Loucy (cell line): ENCODE measurements around the gene C14orf180.

Source experiments
- H2AFZ ChIP-seq: fragments of 200-600 bp; sonication (generic); 2 replicates; pipeline ENCODE4 v1.6.0; 2016; ENCODE audit warnings: antibody characterized with exemption, mild to moderate bottlenecking, low read length, moderate library complexity
- H3F3A ChIP-seq: fragments of 200-600 bp; 2 replicates; pipeline ENCODE4 v1.6.0; 2016; ENCODE audit warnings: antibody characterized with exemption, low read depth, mild to moderate bottlenecking
- H3K27me3 ChIP-seq: fragments of 200-600 bp; sonication (generic); 2 replicates; pipeline ENCODE4 v1.6.1; 2014; ENCODE audit warnings: low read length, mild to moderate bottlenecking; ENCODE audit not compliant: insufficient read depth, poor library complexity, severe bottlenecking
- H3K36me3 ChIP-seq: fragments of 200-600 bp; sonication (generic); 2 replicates; pipeline ENCODE4 v1.6.1; 2016; ENCODE audit warnings: low read length; ENCODE audit not compliant: insufficient read depth
- H3K4me1 ChIP-seq: fragments of 200-600 bp; sonication (generic); 2 replicates; pipeline ENCODE4 v1.5.1; 2014; ENCODE audit warnings: low read length, mild to moderate bottlenecking; ENCODE audit not compliant: insufficient read depth, poor library complexity, severe bottlenecking
- H3K4me2 ChIP-seq: fragments of 200-600 bp; sonication (generic); 2 replicates; pipeline ENCODE4 v1.6.0; 2014; ENCODE audit warnings: antibody characterized with exemption, low read length, low read depth, mild to moderate bottlenecking; ENCODE audit not compliant: poor library complexity, severe bottlenecking
- H3K4me3 ChIP-seq: fragments of 200-600 bp; sonication (generic); 2 replicates; pipeline ENCODE4 v1.5.1; 2014; ENCODE audit warnings: low read length, mild to moderate bottlenecking, mixed read lengths; ENCODE audit not compliant: poor library complexity, severe bottlenecking
- H3K79me2 ChIP-seq: fragments of 200-600 bp; sonication (generic); 2 replicates; pipeline ENCODE4 v1.6.1; 2014; ENCODE audit warnings: low read length; ENCODE audit not compliant: insufficient read depth
- H3K9ac ChIP-seq: fragments of 200-600 bp; sonication (generic); 2 replicates; pipeline ENCODE4 v1.6.0; 2014; ENCODE audit warnings: mild to moderate bottlenecking, low read depth, low read length, moderate library complexity; ENCODE audit not compliant: poor library complexity, severe bottlenecking
- H3K9me2 ChIP-seq: fragments of 200-600 bp; sonication (generic); replicated peaks from 2 replicates; pipeline ENCODE4 v1.6.1; 2016; ENCODE audit warnings: low read depth, low read length, mixed read lengths
- H3K9me3 ChIP-seq: fragments of 200-600 bp; sonication (generic); 2 replicates; pipeline ENCODE4 v1.6.1; 2014; ENCODE audit warnings: mild to moderate bottlenecking, antibody characterized with exemption, low read length, low read depth; ENCODE audit not compliant: insufficient read depth
- H4K20me1 ChIP-seq: fragments of 200-600 bp; sonication (generic); 2 replicates; pipeline ENCODE4 v1.6.0; 2014; ENCODE audit warnings: antibody characterized with exemption, low read length, mild to moderate bottlenecking; ENCODE audit not compliant: insufficient read depth, poor library complexity, severe bottlenecking
- CTCF ChIP-seq: fragments of 200-600 bp; sonication (generic); conservative IDR thresholded peaks from 2 replicates; pipeline ENCODE4 v1.5.1; 2014; ENCODE audit warnings: mild to moderate bottlenecking, antibody characterized with exemption, low read length
- EZH2phosphoT487 ChIP-seq: fragments of 200-600 bp; IDR thresholded peaks from 2 replicates; pipeline ENCODE4 v1.6.1; 2018; ENCODE audit warnings: antibody characterized with exemption, mild to moderate bottlenecking, moderate library complexity, borderline replicate concordance

The C14orf180 gene

DNA sequence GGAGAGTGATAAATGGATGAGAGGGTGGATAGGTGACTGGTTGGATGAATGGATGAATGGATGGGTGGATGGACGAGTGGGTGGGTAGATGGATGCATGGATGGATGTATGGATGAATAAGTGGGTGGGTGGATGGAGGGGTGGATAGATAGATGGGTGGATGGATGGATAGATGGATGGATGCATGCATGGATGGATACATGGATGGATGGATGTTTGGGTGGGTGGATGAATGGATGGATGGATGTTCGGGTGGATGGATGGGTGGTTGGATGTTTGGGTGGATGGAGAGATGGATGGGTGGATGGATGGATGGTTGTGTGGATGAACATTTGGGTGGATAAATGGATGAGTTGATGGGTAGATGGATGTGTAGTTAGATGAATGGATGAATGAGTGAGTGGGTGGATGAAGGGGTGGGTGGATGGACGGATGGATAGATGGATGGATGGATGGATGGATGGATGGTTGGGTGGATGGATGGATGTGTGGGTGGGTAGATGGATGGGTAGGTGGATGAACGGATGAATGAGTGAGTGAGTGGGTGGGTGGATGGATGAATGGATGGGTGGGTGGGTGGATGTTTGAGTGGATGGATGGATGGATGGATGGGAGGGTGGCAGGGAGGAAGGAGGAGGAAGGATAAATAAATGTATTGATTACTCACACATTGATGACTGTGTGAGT, 34.7 kb downstream of the C14orf180 start:
- no peaks in the 10 kb centered on the region for H3K9me2 ChIP-seq
- TF ChIP-seq CTCF = no peak
- no peak for TF ChIP-seq EZH2phosphoT487
- H4K20me1 ChIP-seq = no peaks in the 10 kb centered on the region
- H3K4me2 ChIP-seq = no peak overlapping the region
- H2AFZ ChIP-seq = no peak overlapping the region
- H3K36me3 ChIP-seq = no peaks in the 10 kb centered on the region
- no peaks in the 10 kb centered on the region for H3F3A ChIP-seq
- H3K4me3 ChIP-seq = no peak overlapping the region
- H3K79me2 ChIP-seq = no peaks in the 10 kb centered on the region
- H3K27me3 ChIP-seq = no peaks in the 10 kb centered on the region
- H3K9me3 ChIP-seq = no peaks in the 10 kb centered on the region
- no peaks in the 10 kb centered on the region for H3K4me1 ChIP-seq
- H3K9ac ChIP-seq = no peak overlapping the region

DNA sequence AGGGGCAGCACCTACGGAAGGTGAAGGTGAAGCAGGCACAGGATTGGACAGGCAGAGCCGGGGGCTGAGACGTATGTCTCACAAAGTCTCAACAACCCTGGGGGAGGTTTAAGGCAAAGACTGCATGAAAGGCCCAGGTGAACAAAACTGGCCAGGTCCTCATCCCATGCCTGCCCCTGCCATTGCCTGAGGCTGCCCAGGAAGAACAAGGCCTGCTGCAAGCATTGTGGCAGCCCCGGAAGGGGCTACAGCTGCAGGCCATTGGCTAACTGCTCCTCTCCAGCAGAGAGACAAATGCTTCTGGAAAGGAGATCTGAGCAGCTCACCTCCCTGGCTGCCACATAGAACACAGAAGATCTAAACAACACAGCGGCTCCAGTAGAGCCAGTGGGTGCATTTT, 45.4 kb downstream of the C14orf180 start:
- H3K9me3 ChIP-seq = peaks cover 6% of the 10 kb centered on the region; the same call in 1 of the 2 replicates
- H3K79me2 ChIP-seq = no peaks in the 10 kb centered on the region
- H4K20me1 ChIP-seq = no peaks in the 10 kb centered on the region
- no peaks in the 10 kb centered on the region for H3K4me1 ChIP-seq
- TF ChIP-seq CTCF (no peak), EZH2phosphoT487 (no peak)
- H3F3A ChIP-seq = no peaks in the 10 kb centered on the region
- H2AFZ ChIP-seq = no peak overlapping the region
- no peak overlapping the region for H3K4me2 ChIP-seq
- no peaks in the 10 kb centered on the region for H3K27me3 ChIP-seq
- H3K4me3 ChIP-seq = no peak overlapping the region
- H3K9ac ChIP-seq = no peak overlapping the region
- no peaks in the 10 kb centered on the region for H3K36me3 ChIP-seq
- no peaks in the 10 kb centered on the region for H3K9me2 ChIP-seq

- Histone ChIP-seq H3K4me2 (no peak overlapping the region), H3K27me3 (no peaks in the 10 kb centered on the region), H3K36me3 (no peaks in the 10 kb centered on the region), H3K4me1 (no peaks in the 10 kb centered on the region), H3K9me3 (peaks cover 6% of the 10 kb centered on the region; the same call in 1 of the 2 replicates), H3K9me2 (no peaks in the 10 kb centered on the region), H3K79me2 (no peaks in the 10 kb centered on the region), H3K9ac (no peak overlapping the region), H4K20me1 (no peaks in the 10 kb centered on the region), H3K4me3 (no peak overlapping the region), H3F3A (no peaks in the 10 kb centered on the region), H2AFZ (no peak overlapping the region)
- no peak for TF ChIP-seq CTCF
- no peak for TF ChIP-seq EZH2phosphoT487
These were observed 53.2 kb downstream of the C14orf180 start for GRCh38 chr14:104632781-104633180.
